Fibroblast of lung (primary cell): ENCODE measurements around the gene BACH1. TPM values are rescaled to one million over a fixed set of nuclear protein-coding genes. Genes with fewer than 3 reads are reported as not detected.

Experiments used
- DNase-seq, 2 donors: peaks; one replicate each; pipeline versions ENCODE4 v3.0.0 to v3.0.0-alpha.2; 2010; ENCODE audit warnings: low read depth in 2 of 2
- H2AFZ ChIP-seq: 2 replicates; pipeline ENCODE4 v1.5.1; 2012; ENCODE audit warnings: low read length, control low read depth, inconsistent platforms
- H3K27ac ChIP-seq: 2 replicates; pipeline ENCODE4 v1.5.1; 2011; ENCODE audit warnings: low read length, control low read depth; ENCODE audit not compliant: insufficient read depth
- H3K27me3 ChIP-seq: 2 replicates; pipeline ENCODE4 v1.5.1; 2011; ENCODE audit warnings: mild to moderate bottlenecking, low read length; ENCODE audit not compliant: control insufficient read depth, insufficient read depth
- H3K36me3 ChIP-seq: 2 replicates; pipeline ENCODE4 v1.5.1; 2011; ENCODE audit warnings: low read length; ENCODE audit not compliant: control insufficient read depth, insufficient read depth
- H3K4me1 ChIP-seq: 2 replicates; pipeline ENCODE4 v1.5.1; 2011; ENCODE audit warnings: low read length; ENCODE audit not compliant: control insufficient read depth, insufficient read depth; ENCODE audit errors: extremely low read depth
- H3K4me2 ChIP-seq: 2 replicates; pipeline ENCODE4 v1.5.1; 2011; ENCODE audit warnings: low read length, control low read depth; ENCODE audit not compliant: insufficient read depth; ENCODE audit errors: extremely low read depth
- H3K4me3 ChIP-seq, 4 experiments: fragments of 200-600 bp in 1 of 4; sonication (generic) in 1 of 4; replicated peaks in 1 of 4; 2 replicates each; pipeline ENCODE4 v1.5.1; 2011 to 2016; ENCODE audit warnings: low read length in 4 of 4, low read depth in 3 of 4, mild to moderate bottlenecking in 3 of 4, control low read depth in 2 of 4, inconsistent platforms in 1 of 4, mixed read lengths in 1 of 4; ENCODE audit not compliant: insufficient read depth in 1 of 4; ENCODE audit errors: control extremely low read depth in 1 of 4
- H3K79me2 ChIP-seq: 2 replicates; pipeline ENCODE4 v1.5.1; 2012; ENCODE audit warnings: mild to moderate bottlenecking, low read length, inconsistent platforms; ENCODE audit not compliant: control insufficient read depth, insufficient read depth
- H3K9ac ChIP-seq: 2 replicates; pipeline ENCODE4 v1.5.1; 2011; ENCODE audit warnings: mild to moderate bottlenecking, low read length, control low read depth; ENCODE audit not compliant: insufficient read depth
- H3K9me3 ChIP-seq: 2 replicates; pipeline ENCODE4 v1.5.1; 2012; ENCODE audit warnings: low read depth, low read length; ENCODE audit not compliant: control insufficient read depth, insufficient read depth
- H4K20me1 ChIP-seq: 2 replicates; pipeline ENCODE4 v1.5.1; 2011; ENCODE audit warnings: low read length; ENCODE audit not compliant: control insufficient read depth, insufficient read depth; ENCODE audit errors: extremely low read depth
- EZH2 ChIP-seq: IDR thresholded peaks from 2 replicates; pipeline ENCODE4 v1.5.1; 2012; ENCODE audit warnings: low read length, control low read depth, mild to moderate bottlenecking; ENCODE audit errors: missing control alignments
- polyA plus RNA-seq, 2 donors: library from polyadenylated mRNA; depleted of rRNA in 1 of 2; stranded (reverse) in 1 of 2; unstranded in 1 of 2; fragments of >200 nt; gene quantifications; 2 replicates each; pipeline ENCODE4 v1.2.1, GENCODE V29; 2011 to 2012; ENCODE audit warnings: missing spikeins in 1 of 2
- total RNA-seq: library from RNA; depleted of rRNA; stranded (reverse); fragments of >200 nt; gene quantifications from 2 replicates; pipeline ENCODE4 v1.2.1, GENCODE V29; 2014
- TF ChIP-seq, protein P1 (sequence below), 2 donors: IDR thresholded peaks in 1 of 2; conservative IDR thresholded peaks in 1 of 2; 1 replicate in 1 of 2; 2 replicates in 1 of 2; pipeline ENCODE4 v1.5.1; 2011 to 2012; ENCODE audit warnings: low read length in 2 of 2, control low read depth in 1 of 2, inconsistent platforms in 1 of 2, low read depth in 1 of 2, mild to moderate bottlenecking in 1 of 2

The BACH1 gene
- total and polyA plus RNA-seq, 2 donors (not counting 1 experiment from before 2014, with no cell fraction given), result 38.2 to 127 TPM

DNA sequence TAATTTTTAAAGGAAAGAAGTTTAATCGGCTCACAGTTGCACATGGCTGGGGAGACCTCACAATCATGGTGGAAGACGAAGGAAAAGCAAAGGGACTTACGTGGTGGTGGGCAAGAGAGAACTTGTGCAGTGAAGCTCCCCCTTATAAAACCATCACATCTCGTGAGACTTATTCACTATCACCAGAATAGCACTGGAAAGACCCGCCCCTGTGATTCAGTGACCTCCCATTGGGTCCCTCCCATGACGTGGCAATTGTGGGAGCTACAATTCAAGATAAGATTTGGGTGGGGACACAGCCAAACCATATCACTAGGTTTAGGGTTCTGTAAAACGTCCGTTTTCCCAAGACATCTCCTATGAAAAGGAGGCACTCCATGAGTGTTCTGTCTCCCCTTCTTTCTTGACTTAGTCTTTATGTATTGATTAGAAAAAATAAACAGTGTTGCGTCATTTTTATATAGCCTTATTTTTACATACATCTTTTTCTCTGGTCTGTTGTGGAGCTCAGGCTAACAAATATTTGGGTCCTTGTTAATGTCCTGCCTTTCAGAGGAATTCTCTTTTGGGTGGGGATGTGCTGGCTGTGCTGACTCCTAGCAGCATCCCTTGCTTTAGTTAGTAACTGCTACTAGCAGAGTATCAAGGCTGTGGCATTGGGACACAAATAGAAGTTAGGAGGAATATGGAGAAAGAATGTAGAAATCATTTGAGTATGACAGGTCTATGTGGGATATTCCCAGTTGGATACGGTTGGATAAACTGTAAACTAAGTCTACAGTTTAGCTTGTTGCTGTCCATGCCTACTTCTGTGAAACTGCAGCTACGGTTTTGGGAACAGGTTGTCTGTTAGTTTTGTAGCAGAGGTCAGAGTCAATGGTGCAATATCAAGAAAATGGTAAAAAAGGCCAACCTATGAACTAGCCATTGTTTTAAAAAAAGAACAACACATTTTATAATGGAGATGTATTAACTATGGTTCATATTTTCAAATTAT lies 23.5 kb downstream of the BACH1 start:
- Histone ChIP-seq H3K27me3 (no peaks in the 10 kb centered on the region), H2AFZ (no peak overlapping the region), H3K79me2 (peaks cover 96% of the 10 kb centered on the region), H4K20me1 (peaks cover 3% of the 10 kb centered on the region), H3K27ac (no peak overlapping the region), H3K4me3 (no peak overlapping the region), H3K36me3 (peaks cover 11% of the 10 kb centered on the region), H3K4me2 (no peak overlapping the region), H3K4me1 (peaks cover 6% of the 10 kb centered on the region), H3K9ac (no peak overlapping the region), H3K9me3 (no peaks in the 10 kb centered on the region)
- no peak for TF ChIP-seq EZH2
- TF ChIP-seq, protein P1, sequence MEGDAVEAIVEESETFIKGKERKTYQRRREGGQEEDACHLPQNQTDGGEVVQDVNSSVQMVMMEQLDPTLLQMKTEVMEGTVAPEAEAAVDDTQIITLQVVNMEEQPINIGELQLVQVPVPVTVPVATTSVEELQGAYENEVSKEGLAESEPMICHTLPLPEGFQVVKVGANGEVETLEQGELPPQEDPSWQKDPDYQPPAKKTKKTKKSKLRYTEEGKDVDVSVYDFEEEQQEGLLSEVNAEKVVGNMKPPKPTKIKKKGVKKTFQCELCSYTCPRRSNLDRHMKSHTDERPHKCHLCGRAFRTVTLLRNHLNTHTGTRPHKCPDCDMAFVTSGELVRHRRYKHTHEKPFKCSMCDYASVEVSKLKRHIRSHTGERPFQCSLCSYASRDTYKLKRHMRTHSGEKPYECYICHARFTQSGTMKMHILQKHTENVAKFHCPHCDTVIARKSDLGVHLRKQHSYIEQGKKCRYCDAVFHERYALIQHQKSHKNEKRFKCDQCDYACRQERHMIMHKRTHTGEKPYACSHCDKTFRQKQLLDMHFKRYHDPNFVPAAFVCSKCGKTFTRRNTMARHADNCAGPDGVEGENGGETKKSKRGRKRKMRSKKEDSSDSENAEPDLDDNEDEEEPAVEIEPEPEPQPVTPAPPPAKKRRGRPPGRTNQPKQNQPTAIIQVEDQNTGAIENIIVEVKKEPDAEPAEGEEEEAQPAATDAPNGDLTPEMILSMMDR (conservative IDR thresholded peaks at IDR 0.05 in 1 of 2, IDR thresholded peaks at IDR 0.05 in 1 of 2; ENCODE audit: low read depth in 1 of 2, low read length in 2 of 2), result no peak
- DNase-seq, result no peak

DNA sequence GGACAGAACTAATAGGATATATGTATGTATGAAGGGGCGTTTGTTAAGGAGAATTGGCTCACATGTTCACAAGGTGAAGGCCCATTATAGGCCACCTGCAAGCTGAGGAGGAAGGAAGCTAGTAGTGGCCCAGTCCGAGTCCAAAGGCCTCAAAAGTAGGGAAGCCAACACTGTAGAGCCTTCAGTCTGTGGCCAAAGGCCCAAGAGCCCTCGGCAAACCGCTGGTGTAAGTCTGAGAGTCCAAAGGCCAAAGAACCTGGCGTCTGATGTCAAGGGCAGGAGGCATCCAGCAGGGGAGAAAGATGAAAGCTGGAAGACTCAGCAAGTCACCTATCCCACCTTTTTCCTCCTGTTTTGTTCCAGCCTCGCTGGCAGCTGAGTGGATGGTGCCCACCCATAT lies 24.5 kb downstream of the BACH1 start:
- Histone ChIP-seq H3K36me3 (peaks cover 11% of the 10 kb centered on the region), H3K4me2 (no peak overlapping the region), H3K4me3 (no peak overlapping the region), H3K79me2 (peaks cover 94% of the 10 kb centered on the region), H3K27ac (no peak overlapping the region), H2AFZ (no peak overlapping the region), H4K20me1 (peaks cover 3% of the 10 kb centered on the region), H3K9ac (no peak overlapping the region), H3K9me3 (no peaks in the 10 kb centered on the region), H3K4me1 (peaks cover 4% of the 10 kb centered on the region), H3K27me3 (no peaks in the 10 kb centered on the region)
- DNase-seq, result no peak
- no peak for TF ChIP-seq EZH2
- TF ChIP-seq, protein P1 (conservative IDR thresholded peaks at IDR 0.05 in 1 of 2, IDR thresholded peaks at IDR 0.05 in 1 of 2; ENCODE audit: low read depth in 1 of 2, low read length in 2 of 2), result no peak

DNA sequence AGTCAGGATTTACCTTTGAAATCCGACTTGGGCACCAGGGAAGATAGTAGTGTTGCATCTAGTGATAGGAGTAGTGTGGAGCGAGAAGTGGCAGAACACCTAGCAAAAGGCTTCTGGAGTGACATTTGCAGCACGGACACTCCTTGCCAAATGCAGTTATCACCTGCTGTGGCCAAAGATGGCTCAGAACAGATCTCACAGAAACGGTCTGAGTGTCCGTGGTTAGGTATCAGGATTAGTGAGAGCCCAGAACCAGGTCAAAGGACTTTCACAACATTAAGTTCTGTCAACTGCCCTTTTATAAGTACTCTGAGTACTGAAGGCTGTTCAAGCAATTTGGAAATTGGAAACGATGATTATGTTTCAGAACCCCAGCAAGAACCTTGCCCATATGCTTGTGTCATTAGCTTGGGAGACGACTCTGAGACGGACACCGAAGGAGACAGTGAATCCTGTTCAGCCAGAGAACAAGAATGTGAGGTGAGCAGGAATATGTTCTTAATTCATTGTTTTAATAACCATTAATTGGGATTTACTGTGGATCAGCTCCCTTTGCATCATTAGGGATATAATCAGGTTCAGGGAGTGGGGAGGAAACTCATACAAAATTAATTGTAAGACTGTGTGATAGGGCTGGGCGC lies 28.3 kb downstream of the BACH1 start:
- Histone ChIP-seq H3K4me3 (no peak overlapping the region), H3K27me3 (no peaks in the 10 kb centered on the region), H3K79me2 (peaks cover 82% of the 10 kb centered on the region), H3K36me3 (peaks cover 10% of the 10 kb centered on the region), H3K9ac (no peak overlapping the region), H3K4me1 (no peaks in the 10 kb centered on the region), H3K9me3 (no peaks in the 10 kb centered on the region), H2AFZ (no peak overlapping the region), H3K27ac (no peak overlapping the region), H3K4me2 (no peak overlapping the region), H4K20me1 (no peaks in the 10 kb centered on the region)
- no peak for DNase-seq
- TF ChIP-seq EZH2, result no peak
- TF ChIP-seq, protein P1 (conservative IDR thresholded peaks at IDR 0.05 in 1 of 2, IDR thresholded peaks at IDR 0.05 in 1 of 2; ENCODE audit: low read depth in 1 of 2, low read length in 2 of 2), result no peak
